Bronchial epithelial cell (primary cell): ENCODE measurements around the gene SNX9. TPM values are rescaled to one million over a fixed set of nuclear protein-coding genes. Genes with fewer than 3 reads are reported as not detected.

Source experiments
- DNase-seq: peaks from one replicate; pipeline ENCODE4 v3.0.0-alpha.2; 2010; ENCODE audit warnings: low read depth
- FAIRE-seq: peaks from 2 replicates; lab custom pipeline; 2011; peaks lifted over from hg19 to GRCh38; lab: Jason Lieb, UNC
- H3K27me3 ChIP-seq: 2 replicates; pipeline ENCODE4 v1.5.1; 2011; ENCODE audit warnings: low read length; ENCODE audit not compliant: control insufficient read depth, insufficient read depth
- H3K36me3 ChIP-seq: 2 replicates; pipeline ENCODE4 v1.5.1; 2011; ENCODE audit warnings: low read length; ENCODE audit not compliant: control insufficient read depth, insufficient read depth
- H3K4me3 ChIP-seq: 2 replicates; pipeline ENCODE4 v1.5.1; 2011; ENCODE audit warnings: mild to moderate bottlenecking, low read depth, low read length, control low read depth
- total RNA-seq: library from RNA; depleted of rRNA; stranded (reverse); fragments of >200 nt; gene quantifications from 2 replicates; pipeline ENCODE4 v1.2.1, GENCODE V29; 2014
- TF ChIP-seq, protein P1 (sequence below): IDR thresholded peaks from 2 replicates; pipeline ENCODE4 v1.5.1; 2011; ENCODE audit warnings: mild to moderate bottlenecking, moderate library complexity, low read length, control low read depth, inconsistent platforms; ENCODE audit not compliant: insufficient read depth, severe bottlenecking

The SNX9 gene
- total RNA-seq, 1 donor from 2014 or later = 26.6 TPM

- no peaks in the 10 kb centered on the region for H3K27me3 ChIP-seq
Observed at GRCh38 chr6:157831018-157831369, 7.9 kb downstream of the SNX9 start.

GRCh38 chr6:157831424-157832249 lies 8.6 kb downstream of the SNX9 start:
- no peak overlapping the region for H3K4me3 ChIP-seq
- H3K36me3 ChIP-seq = no peaks in the 10 kb centered on the region
- DNase-seq (no peak), FAIRE-seq (no peak)
- no peaks in the 10 kb centered on the region for H3K27me3 ChIP-seq
- TF ChIP-seq, protein P1, sequence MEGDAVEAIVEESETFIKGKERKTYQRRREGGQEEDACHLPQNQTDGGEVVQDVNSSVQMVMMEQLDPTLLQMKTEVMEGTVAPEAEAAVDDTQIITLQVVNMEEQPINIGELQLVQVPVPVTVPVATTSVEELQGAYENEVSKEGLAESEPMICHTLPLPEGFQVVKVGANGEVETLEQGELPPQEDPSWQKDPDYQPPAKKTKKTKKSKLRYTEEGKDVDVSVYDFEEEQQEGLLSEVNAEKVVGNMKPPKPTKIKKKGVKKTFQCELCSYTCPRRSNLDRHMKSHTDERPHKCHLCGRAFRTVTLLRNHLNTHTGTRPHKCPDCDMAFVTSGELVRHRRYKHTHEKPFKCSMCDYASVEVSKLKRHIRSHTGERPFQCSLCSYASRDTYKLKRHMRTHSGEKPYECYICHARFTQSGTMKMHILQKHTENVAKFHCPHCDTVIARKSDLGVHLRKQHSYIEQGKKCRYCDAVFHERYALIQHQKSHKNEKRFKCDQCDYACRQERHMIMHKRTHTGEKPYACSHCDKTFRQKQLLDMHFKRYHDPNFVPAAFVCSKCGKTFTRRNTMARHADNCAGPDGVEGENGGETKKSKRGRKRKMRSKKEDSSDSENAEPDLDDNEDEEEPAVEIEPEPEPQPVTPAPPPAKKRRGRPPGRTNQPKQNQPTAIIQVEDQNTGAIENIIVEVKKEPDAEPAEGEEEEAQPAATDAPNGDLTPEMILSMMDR = no peak

More at GRCh38 chr6:157831018-157831369, 7.9 kb downstream of the SNX9 start:
- FAIRE-seq (no peak), DNase-seq (no peak)
- no peak overlapping the region for H3K4me3 ChIP-seq
- no peaks in the 10 kb centered on the region for H3K36me3 ChIP-seq
- TF ChIP-seq, protein P1 = no peak

DNA sequence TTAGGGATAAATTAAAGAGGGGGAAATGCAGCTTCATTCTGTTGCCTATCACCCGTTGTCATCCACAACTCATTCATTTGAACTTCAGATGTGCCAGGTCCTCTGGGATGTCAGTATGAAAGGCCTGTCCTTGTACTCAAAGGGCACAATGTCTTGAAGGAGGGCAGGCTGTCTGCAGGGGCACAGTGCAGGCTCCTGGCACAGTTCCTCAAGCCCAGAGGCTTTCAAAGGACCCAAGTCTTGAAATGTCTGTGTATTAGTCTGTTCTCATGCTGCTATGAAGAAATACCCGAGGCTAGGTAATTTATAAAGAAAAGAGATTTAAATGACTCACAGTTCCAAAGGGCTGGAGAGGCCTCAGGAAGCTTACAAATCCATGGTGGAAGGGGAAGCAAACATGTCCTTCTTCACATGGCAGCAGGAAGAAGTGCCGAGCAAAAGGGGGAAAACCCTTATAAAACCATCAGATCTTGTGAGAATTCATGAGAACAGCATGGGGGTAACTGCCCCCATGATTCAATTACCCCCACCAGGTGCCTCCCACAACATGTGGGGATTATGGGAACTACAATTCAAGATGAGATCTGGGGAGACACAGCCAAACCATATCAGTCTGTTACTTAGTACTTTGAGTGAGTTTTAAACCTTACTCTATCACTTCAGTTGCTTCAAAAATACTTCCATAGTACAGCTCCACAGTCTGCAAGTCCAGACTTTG lies 9.4 kb downstream of the SNX9 start:
- no peak for FAIRE-seq
- TF ChIP-seq, protein P1 = no peak
- no peaks in the 10 kb centered on the region for H3K27me3 ChIP-seq
- H3K4me3 ChIP-seq = no peak overlapping the region
- H3K36me3 ChIP-seq = no peaks in the 10 kb centered on the region
- peak; percentile 37 for DNase-seq

DNA sequence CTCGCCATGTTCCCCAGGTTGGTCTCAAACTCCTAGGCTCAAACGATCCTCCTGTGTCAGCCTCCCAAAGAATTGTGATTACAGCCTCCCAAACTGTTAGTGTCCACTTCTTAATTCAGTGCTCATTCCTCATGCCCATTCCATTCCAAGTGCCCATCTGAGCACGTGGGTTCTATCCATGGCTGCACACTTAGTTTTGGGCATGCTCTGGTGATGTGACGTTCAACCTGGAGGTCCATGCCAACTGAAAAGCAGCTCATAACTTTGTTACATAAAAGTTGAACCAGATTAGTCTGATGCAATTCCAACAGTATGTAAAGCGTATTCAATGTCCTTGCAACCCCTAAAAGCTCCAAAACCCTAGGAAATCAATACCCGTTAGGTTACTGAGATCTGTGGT lies 11.5 kb downstream of the SNX9 start:
- DNase-seq = no peak
- Histone ChIP-seq H3K4me3 (no peak overlapping the region), H3K36me3 (no peaks in the 10 kb centered on the region), H3K27me3 (no peaks in the 10 kb centered on the region)
- TF ChIP-seq, protein P1 = no peak
- FAIRE-seq = no peak

DNA sequence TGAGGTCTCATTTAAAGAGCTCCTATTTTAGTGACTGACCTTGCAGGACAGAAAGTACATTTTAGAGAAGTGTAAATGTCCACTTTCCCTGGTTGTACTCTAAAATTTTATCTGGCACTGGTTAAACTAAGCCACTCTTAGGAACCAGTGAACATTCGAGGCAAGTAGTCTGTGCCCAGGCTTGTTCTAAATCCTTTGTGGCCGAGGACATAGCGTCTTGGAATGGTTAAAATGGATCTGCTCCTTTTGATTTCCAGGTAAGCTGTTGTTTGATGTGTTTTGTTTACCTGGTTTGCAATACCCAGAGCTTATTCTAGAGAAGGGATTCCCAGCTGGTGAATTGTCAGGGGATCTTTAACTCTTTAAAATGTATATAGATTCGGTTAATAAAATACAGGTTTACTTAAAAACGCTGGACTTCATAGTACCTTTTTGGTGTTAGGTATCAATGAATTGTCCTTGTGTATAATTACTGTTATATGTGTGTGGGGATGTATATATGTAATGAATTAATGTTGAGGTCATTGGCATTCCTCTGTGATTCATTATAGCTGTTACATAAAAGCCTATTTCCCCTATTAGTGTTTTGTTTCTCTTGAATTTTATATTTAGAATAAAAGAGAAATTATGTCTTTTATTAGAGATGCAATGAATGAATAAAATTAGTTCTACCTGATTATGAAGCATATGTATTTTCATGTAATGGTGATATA lies 15.8 kb downstream of the SNX9 start:
- H3K36me3 ChIP-seq = no peaks in the 10 kb centered on the region
- TF ChIP-seq, protein P1 = no peak
- DNase-seq (peak; percentile 76), FAIRE-seq (no peak)
- H3K27me3 ChIP-seq = no peaks in the 10 kb centered on the region
- H3K4me3 ChIP-seq = no peak overlapping the region
